ENCODE measurements around the gene CRB3.

CRB3 gene

GRCh38 chr19:6481541-6482342, 17.7 kb downstream of the CRB3 start, which contains the start of gene DENND1C:
Gene DENND1C (minus strand): TSS chr19:6481787. CDS start chr19:6481695, 92 bp downstream.
- Histone ChIP-seq H3K36me3 (ENCODE audit: control insufficient read depth, insufficient read depth, low read length) (no peaks in the 10 kb centered on the region), H3K4me3 (ENCODE audit: low read depth, low read length) (no peak within 1 kb of the TSS), H3K27me3 (ENCODE audit: control insufficient read depth, insufficient read depth, low read length) (no peaks in the 10 kb centered on the region), H3K27ac (ENCODE audit: low read depth, low read length) (no peak within 1 kb of the TSS), H3K4me1 (ENCODE audit: control insufficient read depth, insufficient read depth, low read length) (peaks cover 19% of the 10 kb centered on the region), H3K9me3 (ENCODE audit: control insufficient read depth, insufficient read depth, low read depth, low read length) (no peaks in the 10 kb centered on the region), H3K9ac (ENCODE audit: low read length) (no peak within 1 kb of the TSS)

GRCh38 chr19:6482343-6482686, 18.2 kb downstream of the CRB3 start:
- H3K4me1 ChIP-seq (ENCODE audit: control insufficient read depth, insufficient read depth, low read length): peaks cover 17% of the 10 kb centered on the region
- H3K9ac ChIP-seq (ENCODE audit: low read length): no peak overlapping the region
- no peaks in the 10 kb centered on the region for H3K36me3 ChIP-seq (ENCODE audit: control insufficient read depth, insufficient read depth, low read length)
- no peak overlapping the region for H3K27ac ChIP-seq (ENCODE audit: low read depth, low read length)
- H3K27me3 ChIP-seq (ENCODE audit: control insufficient read depth, insufficient read depth, low read length): no peaks in the 10 kb centered on the region
- no peaks in the 10 kb centered on the region for H3K9me3 ChIP-seq (ENCODE audit: control insufficient read depth, insufficient read depth, low read depth, low read length)
- H3K4me3 ChIP-seq (ENCODE audit: low read depth, low read length): no peak overlapping the region

GRCh38 chr19:6483235-6483634, 19.2 kb downstream of the CRB3 start:
- Histone ChIP-seq H3K27ac (ENCODE audit: low read depth, low read length) (no peak overlapping the region), H3K9ac (ENCODE audit: low read length) (no peak overlapping the region), H3K9me3 (ENCODE audit: control insufficient read depth, insufficient read depth, low read depth, low read length) (no peaks in the 10 kb centered on the region)

GRCh38 chr19:6484230-6484629, 20.2 kb downstream of the CRB3 start:
- Histone ChIP-seq H3K4me3 (ENCODE audit: low read depth, low read length) (no peak overlapping the region), H3K9ac (ENCODE audit: low read length) (no peak overlapping the region), H3K4me1 (ENCODE audit: control insufficient read depth, insufficient read depth, low read length) (peaks cover 13% of the 10 kb centered on the region)

More at GRCh38 chr19:6483235-6483634, 19.2 kb downstream of the CRB3 start:
- H3K4me1 ChIP-seq (ENCODE audit: control insufficient read depth, insufficient read depth, low read length): peaks cover 17% of the 10 kb centered on the region
- H3K36me3 ChIP-seq (ENCODE audit: control insufficient read depth, insufficient read depth, low read length): no peaks in the 10 kb centered on the region
- H3K4me3 ChIP-seq (ENCODE audit: low read depth, low read length): no peak overlapping the region
- H3K27me3 ChIP-seq (ENCODE audit: control insufficient read depth, insufficient read depth, low read length): no peaks in the 10 kb centered on the region

GRCh38 chr19:6484831-6485230, 20.8 kb downstream of the CRB3 start:
- Histone ChIP-seq H3K27me3 (ENCODE audit: control insufficient read depth, insufficient read depth, low read length) (no peaks in the 10 kb centered on the region), H3K4me3 (ENCODE audit: low read depth, low read length) (no peak overlapping the region), H3K4me1 (ENCODE audit: control insufficient read depth, insufficient read depth, low read length) (peaks cover 8% of the 10 kb centered on the region), H3K27ac (ENCODE audit: low read depth, low read length) (no peak overlapping the region), H3K9ac (ENCODE audit: low read length) (no peak overlapping the region), H3K9me3 (ENCODE audit: control insufficient read depth, insufficient read depth, low read depth, low read length) (no peaks in the 10 kb centered on the region), H3K36me3 (ENCODE audit: control insufficient read depth, insufficient read depth, low read length) (no peaks in the 10 kb centered on the region)

More at GRCh38 chr19:6484230-6484629, 20.2 kb downstream of the CRB3 start:
- H3K27me3 ChIP-seq (ENCODE audit: control insufficient read depth, insufficient read depth, low read length): no peaks in the 10 kb centered on the region
- H3K9me3 ChIP-seq (ENCODE audit: control insufficient read depth, insufficient read depth, low read depth, low read length): no peaks in the 10 kb centered on the region
- no peak overlapping the region for H3K27ac ChIP-seq (ENCODE audit: low read depth, low read length)
- no peaks in the 10 kb centered on the region for H3K36me3 ChIP-seq (ENCODE audit: control insufficient read depth, insufficient read depth, low read length)

- Histone ChIP-seq H3K4me3 (ENCODE audit: low read depth, low read length) (no peak overlapping the region), H3K36me3 (ENCODE audit: control insufficient read depth, insufficient read depth, low read length) (no peaks in the 10 kb centered on the region), H3K27ac (ENCODE audit: low read depth, low read length) (no peak overlapping the region), H3K4me1 (ENCODE audit: control insufficient read depth, insufficient read depth, low read length) (no peaks in the 10 kb centered on the region), H3K27me3 (ENCODE audit: control insufficient read depth, insufficient read depth, low read length) (peaks cover 3% of the 10 kb centered on the region; the same call in 1 of the 2 replicates), H3K9me3 (ENCODE audit: control insufficient read depth, insufficient read depth, low read depth, low read length) (no peaks in the 10 kb centered on the region), H3K9ac (ENCODE audit: low read length) (no peak overlapping the region)
Observed at GRCh38 chr19:6489278-6490061, 25.4 kb downstream of the CRB3 start.

- Histone ChIP-seq H3K27ac (ENCODE audit: low read depth, low read length) (no peak overlapping the region), H3K4me1 (ENCODE audit: control insufficient read depth, insufficient read depth, low read length) (no peaks in the 10 kb centered on the region), H3K27me3 (ENCODE audit: control insufficient read depth, insufficient read depth, low read length) (peaks cover 3% of the 10 kb centered on the region; the same call in 1 of the 2 replicates), H3K9me3 (ENCODE audit: control insufficient read depth, insufficient read depth, low read depth, low read length) (no peaks in the 10 kb centered on the region), H3K4me3 (ENCODE audit: low read depth, low read length) (no peak overlapping the region), H3K9ac (ENCODE audit: low read length) (no peak overlapping the region), H3K36me3 (ENCODE audit: control insufficient read depth, insufficient read depth, low read length) (no peaks in the 10 kb centered on the region; the same call in 1 of the 2 replicates)
Observed at GRCh38 chr19:6490134-6490533, 26.1 kb downstream of the CRB3 start.

GRCh38 chr19:6491802-6492592, 27.9 kb downstream of the CRB3 start:
- H3K4me3 ChIP-seq (ENCODE audit: low read depth, low read length): no peak overlapping the region
- H3K9ac ChIP-seq (ENCODE audit: low read length): no peak overlapping the region
- H3K9me3 ChIP-seq (ENCODE audit: control insufficient read depth, insufficient read depth, low read depth, low read length): no peaks in the 10 kb centered on the region
- H3K36me3 ChIP-seq (ENCODE audit: control insufficient read depth, insufficient read depth, low read length): peaks cover 3% of the 10 kb centered on the region
- peaks cover 3% of the 10 kb centered on the region; the same call in 1 of the 2 replicates for H3K27me3 ChIP-seq (ENCODE audit: control insufficient read depth, insufficient read depth, low read length)
- H3K27ac ChIP-seq (ENCODE audit: low read depth, low read length): no peak overlapping the region
- H3K4me1 ChIP-seq (ENCODE audit: control insufficient read depth, insufficient read depth, low read length): no peaks in the 10 kb centered on the region

- Histone ChIP-seq H3K4me1 (ENCODE audit: control insufficient read depth, insufficient read depth, low read length) (no peaks in the 10 kb centered on the region), H3K4me3 (ENCODE audit: low read depth, low read length) (no peak overlapping the region), H3K27me3 (ENCODE audit: control insufficient read depth, insufficient read depth, low read length) (peaks cover 7% of the 10 kb centered on the region; the same call in 1 of the 2 replicates), H3K9ac (ENCODE audit: low read length) (no peak overlapping the region), H3K36me3 (ENCODE audit: control insufficient read depth, insufficient read depth, low read length) (peaks cover 3% of the 10 kb centered on the region), H3K9me3 (ENCODE audit: control insufficient read depth, insufficient read depth, low read depth, low read length) (no peaks in the 10 kb centered on the region), H3K27ac (ENCODE audit: low read depth, low read length) (no peak overlapping the region)
Observed at GRCh38 chr19:6494438-6495036, 30.5 kb downstream of the CRB3 start.

GRCh38 chr19:6495947-6496346, 31.9 kb downstream of the CRB3 start:
- peaks cover 14% of the 10 kb centered on the region for H3K27me3 ChIP-seq (ENCODE audit: control insufficient read depth, insufficient read depth, low read length)
- H3K4me1 ChIP-seq (ENCODE audit: control insufficient read depth, insufficient read depth, low read length): no peaks in the 10 kb centered on the region
- peaks cover 3% of the 10 kb centered on the region for H3K36me3 ChIP-seq (ENCODE audit: control insufficient read depth, insufficient read depth, low read length)
- no peak overlapping the region for H3K27ac ChIP-seq (ENCODE audit: low read depth, low read length)
- no peak overlapping the region for H3K9ac ChIP-seq (ENCODE audit: low read length)
- no peaks in the 10 kb centered on the region for H3K9me3 ChIP-seq (ENCODE audit: control insufficient read depth, insufficient read depth, low read depth, low read length)
- H3K4me3 ChIP-seq (ENCODE audit: low read depth, low read length): no peak overlapping the region

Data from HUES6 (cell line).